HL-60/S4 (cell line): ENCODE results near the gene FGF19.

Experiments used
- in situ Hi-C: fragments of 300-500 bp; cut with MboI; formaldehyde crosslinking; loops from 2 replicates; pipeline ENCODE4 v1.14.3; 2022; ENCODE audit warnings: low sequenced_read_pairs

The FGF19 gene

GRCh38 chr11:69718912-69719311, 15.1 kb upstream of the FGF19 start:
- in situ Hi-C loops = loop anchor here (25.0 kb wide), 1 partner anchor 743 kb away; no protein-coding TSS in a partner anchor

DNA sequence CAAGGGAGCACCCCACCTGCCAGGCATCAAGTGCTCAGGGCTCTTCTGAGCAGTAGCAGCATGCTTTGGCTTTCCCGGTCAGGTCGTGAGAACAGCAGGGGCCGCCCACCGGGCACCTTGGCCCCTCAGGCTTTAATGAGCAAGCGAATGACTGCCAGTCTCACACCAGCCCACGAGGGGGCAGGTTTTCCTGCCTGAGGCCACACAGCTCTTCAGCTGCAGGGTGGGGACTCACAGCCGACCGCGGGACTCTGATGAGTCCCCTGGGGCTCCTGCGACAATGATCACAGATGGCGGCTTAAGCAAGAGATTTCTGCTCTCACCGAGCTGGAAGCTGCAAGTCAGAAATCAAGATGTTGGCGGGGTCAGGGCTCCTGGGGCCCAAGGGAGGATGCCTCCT, 14.3 kb upstream of the FGF19 start:
- in situ Hi-C loops = loop anchor here (25.0 kb wide), 1 partner anchor 744 kb away; no protein-coding TSS in a partner anchor

GRCh38 chr11:69716891-69717747, 13.3 kb upstream of the FGF19 start:
- in situ Hi-C loops = loop anchor here (25.0 kb wide), 1 partner anchor 745 kb away; no protein-coding TSS in a partner anchor

GRCh38 chr11:69716099-69716498, 12.3 kb upstream of the FGF19 start:
- in situ Hi-C loops = loop anchor here (25.0 kb wide), 1 partner anchor 746 kb away; no protein-coding TSS in a partner anchor

DNA sequence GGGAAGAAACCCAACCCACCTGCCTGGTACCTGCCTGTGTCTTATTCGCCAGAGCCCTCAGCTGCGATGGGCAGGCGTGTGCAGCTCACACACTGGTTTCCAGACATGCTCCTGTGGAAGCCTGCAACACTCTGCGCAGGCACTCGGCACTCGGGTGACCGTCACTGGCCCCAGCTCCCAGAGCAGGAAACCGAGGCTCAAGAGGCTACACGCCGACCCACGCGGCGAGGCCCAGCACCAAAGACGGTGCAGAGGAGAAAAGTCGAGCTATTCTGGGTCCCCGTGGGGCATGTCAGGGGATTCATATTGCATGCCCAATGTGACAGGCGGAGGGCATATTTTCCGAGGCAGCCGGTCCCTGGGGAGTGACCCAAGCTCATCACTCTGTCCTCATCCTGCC, 11.6 kb upstream of the FGF19 start:
- in situ Hi-C loops = loop anchor here (25.0 kb wide), 1 partner anchor 747 kb away; no protein-coding TSS in a partner anchor

GRCh38 chr11:69711822-69712801, 8.3 kb upstream of the FGF19 start:
- in situ Hi-C loops = loop anchor here (25.0 kb wide), 1 partner anchor 750 kb away; no protein-coding TSS in a partner anchor

DNA sequence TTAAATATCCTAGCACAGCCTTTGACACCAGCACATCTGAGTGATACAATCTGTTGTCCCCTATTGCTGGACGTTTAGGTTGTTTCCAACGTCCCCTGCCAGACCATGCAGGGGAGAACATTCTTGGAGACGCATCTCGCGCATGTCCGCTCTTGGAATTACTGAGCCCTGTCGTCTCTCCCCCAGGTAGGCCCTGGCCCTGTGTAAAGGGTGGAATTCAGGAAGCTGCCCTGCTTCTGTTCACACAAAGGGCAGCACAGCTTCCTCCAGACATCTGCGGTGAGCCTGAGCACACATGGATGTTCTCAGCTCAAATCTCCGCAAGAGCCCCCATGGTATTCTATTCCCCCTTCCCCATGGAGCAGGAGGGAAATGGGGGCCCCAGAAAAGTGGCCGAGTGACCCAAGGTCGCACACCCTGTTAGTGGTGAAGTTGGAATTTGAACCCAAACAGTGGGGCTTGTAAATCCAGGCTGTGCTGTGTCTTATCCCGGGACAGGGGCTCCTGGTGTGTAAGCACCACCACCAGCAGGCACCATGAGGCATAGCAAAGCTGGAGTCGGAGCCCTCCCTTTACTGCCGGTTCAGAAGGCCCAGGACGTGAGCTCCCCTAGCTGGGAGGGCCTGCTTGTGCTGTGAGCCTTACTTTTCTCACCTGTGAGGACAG, 5.0 kb upstream of the FGF19 start:
- in situ Hi-C loops = loop anchor here (25.0 kb wide), 1 partner anchor 753 kb away; no protein-coding TSS in a partner anchor

GRCh38 chr11:69707176-69707575, 3.4 kb upstream of the FGF19 start:
- in situ Hi-C loops = loop anchor here (25.0 kb wide), 1 partner anchor 755 kb away; no protein-coding TSS in a partner anchor

- in situ Hi-C loops = loop anchor here (25.0 kb wide), 1 partner anchor 756 kb away; no protein-coding TSS in a partner anchor
These were observed 2.3 kb upstream of the FGF19 start for GRCh38 chr11:69705901-69706787.

GRCh38 chr11:69705351-69705811, 1.6 kb upstream of the FGF19 start:
- in situ Hi-C loops = loop anchor here (25.0 kb wide), 1 partner anchor 757 kb away; no protein-coding TSS in a partner anchor

GRCh38 chr11:69704508-69705253, 859 bp upstream of the FGF19 start:
- in situ Hi-C loops = loop anchor here (25.0 kb wide), 1 partner anchor 758 kb away; no protein-coding TSS in a partner anchor

DNA sequence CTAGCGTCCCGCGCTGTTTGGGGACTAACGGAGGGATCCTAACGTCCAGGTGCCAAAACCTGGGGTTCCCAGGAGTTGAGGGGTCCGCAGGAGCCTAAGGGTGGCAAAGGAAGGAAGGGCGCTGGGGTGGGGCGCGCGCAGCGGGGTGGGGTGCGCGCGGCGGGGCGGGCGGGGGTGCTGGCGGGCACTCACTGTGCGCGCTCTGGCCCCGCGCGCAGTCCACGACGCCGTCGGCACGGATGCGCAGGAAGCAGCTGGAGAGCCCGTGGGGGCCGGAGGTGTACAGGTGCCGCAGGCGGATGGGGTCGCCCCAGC, 412 bp downstream of the FGF19 start:
- in situ Hi-C loops = loop anchor here (25.0 kb wide), 1 partner anchor 759 kb away; no protein-coding TSS in a partner anchor

GRCh38 chr11:69702769-69703452, 911 bp downstream of the FGF19 start:
- in situ Hi-C loops = loop anchor here (25.0 kb wide), 1 partner anchor 759 kb away; no protein-coding TSS in a partner anchor

DNA sequence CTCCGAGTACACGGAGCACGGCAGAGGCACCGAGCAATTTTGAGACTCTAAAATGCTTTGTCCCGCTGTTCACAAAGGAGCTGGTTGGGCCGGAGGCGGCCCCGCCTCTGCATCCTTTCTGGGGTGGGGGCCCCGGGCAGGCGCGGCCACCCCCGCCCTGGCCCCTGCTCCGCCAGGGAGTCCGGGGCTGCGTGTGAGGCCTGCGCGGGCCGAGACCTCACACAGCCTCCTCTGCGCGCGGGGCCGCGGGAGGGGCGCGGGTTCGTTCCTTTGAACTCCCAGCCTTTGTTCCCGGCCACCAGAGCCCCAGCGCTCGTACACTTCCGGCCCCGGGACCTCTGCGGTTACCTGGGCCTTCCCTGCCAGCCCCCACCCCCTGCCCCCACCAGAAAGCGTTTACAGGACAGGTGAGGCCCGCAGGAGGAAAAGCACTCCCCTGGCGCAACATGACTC, 1.6 kb downstream of the FGF19 start:
- in situ Hi-C loops = loop anchor here (25.0 kb wide), 1 partner anchor 760 kb away; no protein-coding TSS in a partner anchor

GRCh38 chr11:69700278-69701140, 3.3 kb downstream of the FGF19 start:
- in situ Hi-C loops = loop anchor here (25.0 kb wide), 1 partner anchor 762 kb away; no protein-coding TSS in a partner anchor

GRCh38 chr11:69699213-69699612, 4.6 kb downstream of the FGF19 start:
- in situ Hi-C loops = no loop called here

- in situ Hi-C loops = no loop called here
These were observed 5.5 kb downstream of the FGF19 start for GRCh38 chr11:69698362-69698761.
